Measurements from ENCODE around the gene LRP8. TPM values are rescaled to one million over a fixed set of nuclear protein-coding genes. Genes with fewer than 3 reads are reported as not detected.

Gene LRP8
- total RNA-seq, 1 experiment from 2014 or later = 56.3 TPM

- Histone ChIP-seq H3K4me2 (ENCODE audit: low read length) (no peak overlapping the region), H3K4me1 (ENCODE audit: control insufficient read depth in 1 of 2, insufficient read depth in 2 of 2, low read length in 2 of 2) (no peaks in the 10 kb centered on the region), H3K4me3 (replicated peaks in 1 of 2; ENCODE audit: low read depth in 1 of 2, low read length in 2 of 2) (no peak overlapping the region), H3K27me3 (ENCODE audit: insufficient read depth, low read length) (no peaks in the 10 kb centered on the region), H3K9me2 (ENCODE audit: insufficient read depth) (no peaks in the 10 kb centered on the region), H3K27ac (ENCODE audit: low read depth, low read length) (no peak overlapping the region), H3K9ac (ENCODE audit: low read length) (no peak overlapping the region), H3K36me3 (ENCODE audit: control insufficient read depth in 1 of 2, insufficient read depth in 2 of 2, low read length in 2 of 2) (no peaks in the 10 kb centered on the region), H2AFZ (ENCODE audit: low read depth, low read length, poor library complexity, severe bottlenecking) (no peak overlapping the region), H4K20me1 (ENCODE audit: insufficient read depth) (no peaks in the 10 kb centered on the region), H3K9me3 (ENCODE audit: control insufficient read depth in 1 of 2, insufficient read depth in 1 of 2, low read depth in 1 of 2, low read length in 2 of 2) (no peaks in the 10 kb centered on the region), H3K79me2 (ENCODE audit: insufficient read depth, low read length) (no peaks in the 10 kb centered on the region)
- POLR2A ChIA-PET = no interaction called here
- RAD21 ChIA-PET (ENCODE audit: low non-redundant PET in 1 of 2, low total read pairs in 2 of 2, uncharacterized antibody in 2 of 2, unreplicated experiment in 2 of 2) = no interaction called here
- DNase-seq (ENCODE audit: low read depth, low spot score) = no peak
- intact Hi-C loops (cut with micrococcal nuclease) = no loop called here
- no peak for ATAC-seq
- no TSS peak for BruUV-seq (replicated peaks)
- CTCF ChIA-PET = no interaction called here
- TF ChIP-seq CEBPB (IDR thresholded peaks at IDR 0.05; ENCODE audit: low read depth) (no peak), CBX3 (IDR thresholded peaks at IDR 0.05; ENCODE audit: low read depth) (no peak), JUND (IDR thresholded peaks at IDR 0.05) (no peak), SP1 (IDR thresholded peaks at IDR 0.05; ENCODE audit: low read depth) (no peak), EGR1 (IDR thresholded peaks at IDR 0.05; ENCODE audit: low read depth) (no peak), SIN3A (IDR thresholded peaks at IDR 0.05; ENCODE audit: low read depth) (no peak), SRF (IDR thresholded peaks at IDR 0.05; ENCODE audit: low read depth) (no peak), ELF1 (IDR thresholded peaks at IDR 0.05; ENCODE audit: borderline replicate concordance, low read depth) (no peak), RAD21 (IDR thresholded peaks at IDR 0.05; ENCODE audit: low read depth) (no peak), EZH2 (IDR thresholded peaks at IDR 0.05) (no peak)
- TF ChIP-seq, protein P1, sequence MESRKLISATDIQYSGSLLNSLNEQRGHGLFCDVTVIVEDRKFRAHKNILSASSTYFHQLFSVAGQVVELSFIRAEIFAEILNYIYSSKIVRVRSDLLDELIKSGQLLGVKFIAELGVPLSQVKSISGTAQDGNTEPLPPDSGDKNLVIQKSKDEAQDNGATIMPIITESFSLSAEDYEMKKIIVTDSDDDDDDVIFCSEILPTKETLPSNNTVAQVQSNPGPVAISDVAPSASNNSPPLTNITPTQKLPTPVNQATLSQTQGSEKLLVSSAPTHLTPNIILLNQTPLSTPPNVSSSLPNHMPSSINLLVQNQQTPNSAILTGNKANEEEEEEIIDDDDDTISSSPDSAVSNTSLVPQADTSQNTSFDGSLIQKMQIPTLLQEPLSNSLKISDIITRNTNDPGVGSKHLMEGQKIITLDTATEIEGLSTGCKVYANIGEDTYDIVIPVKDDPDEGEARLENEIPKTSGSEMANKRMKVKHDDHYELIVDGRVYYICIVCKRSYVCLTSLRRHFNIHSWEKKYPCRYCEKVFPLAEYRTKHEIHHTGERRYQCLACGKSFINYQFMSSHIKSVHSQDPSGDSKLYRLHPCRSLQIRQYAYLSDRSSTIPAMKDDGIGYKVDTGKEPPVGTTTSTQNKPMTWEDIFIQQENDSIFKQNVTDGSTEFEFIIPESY (IDR thresholded peaks at IDR 0.05; ENCODE audit: extremely low read depth, insufficient replicate concordance, low read length) = no peak
Observed at GRCh38 chr1:53342735-53343470, 15.0 kb upstream of the LRP8 start.
